ENCODE results near the gene ZNF593.

DNA sequence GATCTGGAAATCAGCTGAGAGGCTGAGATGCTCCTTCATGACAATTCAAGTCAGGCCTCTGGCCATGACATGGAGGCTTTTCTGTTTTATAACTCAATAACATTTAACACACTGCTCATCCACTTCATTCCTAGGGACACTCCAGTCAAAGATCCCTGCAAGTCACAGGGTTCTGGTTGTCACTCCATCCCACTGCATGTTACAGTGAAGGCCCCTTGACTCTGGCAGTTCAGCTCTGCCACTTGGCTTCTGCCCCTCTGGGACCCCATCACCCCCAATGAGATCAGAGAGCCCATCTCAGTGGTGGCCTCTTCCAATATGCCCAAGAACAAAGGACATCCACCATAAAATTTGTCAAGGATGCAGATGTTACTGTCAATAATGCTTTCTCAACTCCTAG, 20.8 kb upstream of the ZNF593 start:
- TF ChIP-seq, protein P1, sequence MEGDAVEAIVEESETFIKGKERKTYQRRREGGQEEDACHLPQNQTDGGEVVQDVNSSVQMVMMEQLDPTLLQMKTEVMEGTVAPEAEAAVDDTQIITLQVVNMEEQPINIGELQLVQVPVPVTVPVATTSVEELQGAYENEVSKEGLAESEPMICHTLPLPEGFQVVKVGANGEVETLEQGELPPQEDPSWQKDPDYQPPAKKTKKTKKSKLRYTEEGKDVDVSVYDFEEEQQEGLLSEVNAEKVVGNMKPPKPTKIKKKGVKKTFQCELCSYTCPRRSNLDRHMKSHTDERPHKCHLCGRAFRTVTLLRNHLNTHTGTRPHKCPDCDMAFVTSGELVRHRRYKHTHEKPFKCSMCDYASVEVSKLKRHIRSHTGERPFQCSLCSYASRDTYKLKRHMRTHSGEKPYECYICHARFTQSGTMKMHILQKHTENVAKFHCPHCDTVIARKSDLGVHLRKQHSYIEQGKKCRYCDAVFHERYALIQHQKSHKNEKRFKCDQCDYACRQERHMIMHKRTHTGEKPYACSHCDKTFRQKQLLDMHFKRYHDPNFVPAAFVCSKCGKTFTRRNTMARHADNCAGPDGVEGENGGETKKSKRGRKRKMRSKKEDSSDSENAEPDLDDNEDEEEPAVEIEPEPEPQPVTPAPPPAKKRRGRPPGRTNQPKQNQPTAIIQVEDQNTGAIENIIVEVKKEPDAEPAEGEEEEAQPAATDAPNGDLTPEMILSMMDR (IDR thresholded peaks at IDR 0.05) = no peak
- TF ChIP-seq POLR2A (IDR thresholded peaks at IDR 0.05) = no peak

Measured in body of pancreas (tissue), 4 donors.